ENCODE results near the gene CRHR2. TPM values are rescaled to one million over a fixed set of nuclear protein-coding genes. Genes with fewer than 3 reads are reported as not detected.

The CRHR2 gene
- total and polyA plus RNA-seq, 2 experiments from 2014 or later, result 0.14 to 1.4 TPM

- TF ChIP-seq, protein P1, sequence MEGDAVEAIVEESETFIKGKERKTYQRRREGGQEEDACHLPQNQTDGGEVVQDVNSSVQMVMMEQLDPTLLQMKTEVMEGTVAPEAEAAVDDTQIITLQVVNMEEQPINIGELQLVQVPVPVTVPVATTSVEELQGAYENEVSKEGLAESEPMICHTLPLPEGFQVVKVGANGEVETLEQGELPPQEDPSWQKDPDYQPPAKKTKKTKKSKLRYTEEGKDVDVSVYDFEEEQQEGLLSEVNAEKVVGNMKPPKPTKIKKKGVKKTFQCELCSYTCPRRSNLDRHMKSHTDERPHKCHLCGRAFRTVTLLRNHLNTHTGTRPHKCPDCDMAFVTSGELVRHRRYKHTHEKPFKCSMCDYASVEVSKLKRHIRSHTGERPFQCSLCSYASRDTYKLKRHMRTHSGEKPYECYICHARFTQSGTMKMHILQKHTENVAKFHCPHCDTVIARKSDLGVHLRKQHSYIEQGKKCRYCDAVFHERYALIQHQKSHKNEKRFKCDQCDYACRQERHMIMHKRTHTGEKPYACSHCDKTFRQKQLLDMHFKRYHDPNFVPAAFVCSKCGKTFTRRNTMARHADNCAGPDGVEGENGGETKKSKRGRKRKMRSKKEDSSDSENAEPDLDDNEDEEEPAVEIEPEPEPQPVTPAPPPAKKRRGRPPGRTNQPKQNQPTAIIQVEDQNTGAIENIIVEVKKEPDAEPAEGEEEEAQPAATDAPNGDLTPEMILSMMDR (conservative IDR thresholded peaks at IDR 0.05; ENCODE audit: low read depth in 2 of 2), result no peak
- no peak for TF ChIP-seq EZH2phosphoT487 (IDR thresholded peaks at IDR 0.05; ENCODE audit: unreplicated experiment)
- no peak for TF ChIP-seq REST (IDR thresholded peaks at IDR 0.05; ENCODE audit: unreplicated experiment)
These were observed 17.9 kb downstream of the CRHR2 start (continued) for GRCh38 chr7:30664184-30664885.

DNA sequence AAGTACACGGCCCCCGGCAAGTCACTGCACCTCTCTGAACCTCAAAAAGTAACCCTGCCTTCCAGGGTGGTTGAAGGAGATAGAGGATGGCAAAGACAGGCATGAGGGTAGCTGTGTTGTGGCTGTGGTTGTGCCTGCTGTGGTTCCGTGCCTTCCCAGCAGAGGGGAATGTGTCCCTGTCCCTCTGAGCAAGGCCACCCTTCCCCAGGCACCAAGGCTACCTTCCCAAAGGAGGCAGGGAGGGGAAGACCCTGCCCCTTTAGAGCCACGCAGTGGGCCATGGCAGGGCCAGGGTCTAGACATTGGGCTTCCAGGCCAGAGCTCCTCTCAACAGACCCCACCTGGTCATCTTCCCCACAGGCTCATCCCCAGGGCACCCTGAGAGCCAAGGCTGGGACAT, 18.8 kb downstream of the CRHR2 start:
- Histone ChIP-seq H3K79me2 (replicated peaks; ENCODE audit: insufficient read depth) (no peaks in the 10 kb centered on the region), H2AFZ (no peak overlapping the region), H3K27ac (ENCODE audit: low read depth) (no peak overlapping the region), H3F3A (replicated peaks; ENCODE audit: low read depth) (no peaks in the 10 kb centered on the region), H4K20me1 (replicated peaks; ENCODE audit: insufficient read depth) (0 out of 2 replicates have a peak, but pooled peaks cover 4% of the 10 kb centered on the region), H3K36me3 (ENCODE audit: insufficient read depth) (no peaks in the 10 kb centered on the region), H3K9me2 (ENCODE audit: insufficient read depth) (0 out of 2 replicates have a peak, but pooled peaks cover 5% of the 10 kb centered on the region), H3K4me3 (no peak overlapping the region), H3K4me1 (ENCODE audit: insufficient read depth) (no peaks in the 10 kb centered on the region), H3K4me2 (no peak overlapping the region), H3K27me3 (ENCODE audit: insufficient read depth) (no peaks in the 10 kb centered on the region)
- ATAC-seq (peak; percentile 40; the same call in 2 of the 3 replicates), DNase-seq (ENCODE audit: low spot score) (no peak)
- TF ChIP-seq, protein P1 (conservative IDR thresholded peaks at IDR 0.05; ENCODE audit: low read depth in 2 of 2), result peak in 1 of 2 experiments; percentile 52; a peak in 2 of 4 replicates
- no peak for TF ChIP-seq ETS1 (IDR thresholded peaks at IDR 0.05)
- no peak overlapping the region for H3K4me3 Mint-ChIP-seq
- no peak overlapping the region for H3K27ac Mint-ChIP-seq
- H3K4me1 Mint-ChIP-seq, result peaks cover 12% of the 10 kb centered on the region
- peaks cover 9% of the 10 kb centered on the region for H3K27me3 Mint-ChIP-seq (ENCODE audit: insufficient read depth, low read depth, poor library complexity)
- no peaks in the 10 kb centered on the region for H3K9me3 Mint-ChIP-seq
- H3K36me3 Mint-ChIP-seq (ENCODE audit: low read depth), result no peaks in the 10 kb centered on the region

Data from GM23338 (cell line).